ENCODE data around the gene THBD. TPM values are rescaled to one million over a fixed set of nuclear protein-coding genes. Genes with fewer than 3 reads are reported as not detected.

THBD gene
- total RNA-seq, 2 experiments from 2014 or later: not detected

GRCh38 chr20:23085436-23086055, 36.1 kb upstream of the THBD start:
- ChIA-PET CTCF (no interaction called here), POLR2A (interaction anchor here (0.6 to 1.1 kb wide), 2 partner anchors 10 to 265 kb away, joined by 3 read pairs; partner anchors contain the start of gene NXT1)

- ChIA-PET POLR2A (no interaction called here), CTCF (no interaction called here)
Measured at GRCh38 chr20:23084845-23085365, 35.4 kb upstream of the THBD start.

- ChIA-PET CTCF (no interaction called here), POLR2A (no interaction called here)
Measured at GRCh38 chr20:23084282-23084844, 34.9 kb upstream of the THBD start.

GRCh38 chr20:23083553-23084220, 34.2 kb upstream of the THBD start:
- POLR2A ChIA-PET: no interaction called here
- CTCF ChIA-PET: no interaction called here

- CTCF ChIA-PET: no interaction called here
- POLR2A ChIA-PET: no interaction called here
Measured at GRCh38 chr20:23082846-23083552, 33.5 kb upstream of the THBD start.

GRCh38 chr20:23081263-23081819, 31.9 kb upstream of the THBD start:
- CTCF ChIA-PET: no interaction called here
- POLR2A ChIA-PET: no interaction called here

- CTCF ChIA-PET: no interaction called here
- POLR2A ChIA-PET: no interaction called here
Measured at GRCh38 chr20:23080521-23080920, 31.0 kb upstream of the THBD start.

GRCh38 chr20:23079926-23080325, 30.5 kb upstream of the THBD start:
- POLR2A ChIA-PET: no interaction called here
- CTCF ChIA-PET: no interaction called here

- CTCF ChIA-PET: no interaction called here
- POLR2A ChIA-PET: no interaction called here
Measured at GRCh38 chr20:23079016-23079351, 29.5 kb upstream of the THBD start.

- ChIA-PET CTCF (no interaction called here), POLR2A (no interaction called here)
Measured at GRCh38 chr20:23078351-23079015, 29.0 kb upstream of the THBD start.

- POLR2A ChIA-PET: no interaction called here
Measured at GRCh38 chr20:23077277-23077676, 27.8 kb upstream of the THBD start.

GRCh38 chr20:23074052-23074451, 24.6 kb upstream of the THBD start:
- ChIA-PET POLR2A (no interaction called here), CTCF (no interaction called here)

More at GRCh38 chr20:23077277-23077676, 27.8 kb upstream of the THBD start:
- CTCF ChIA-PET: no interaction called here

- ChIA-PET CTCF (no interaction called here), POLR2A (no interaction called here)
Measured at GRCh38 chr20:23072892-23073586, 23.6 kb upstream of the THBD start.

- CTCF ChIA-PET: no interaction called here
- POLR2A ChIA-PET: no interaction called here
Measured at GRCh38 chr20:23071996-23072395, 22.5 kb upstream of the THBD start.

GRCh38 chr20:23071398-23071797, 21.9 kb upstream of the THBD start:
- ChIA-PET CTCF (no interaction called here), POLR2A (no interaction called here)

GRCh38 chr20:23069108-23069507, 19.6 kb upstream of the THBD start:
- ChIA-PET CTCF (no interaction called here), POLR2A (no interaction called here)

- ChIA-PET POLR2A (no interaction called here), CTCF (no interaction called here)
Measured at GRCh38 chr20:23068283-23068682, 18.8 kb upstream of the THBD start.

GRCh38 chr20:23066772-23067171, 17.3 kb upstream of the THBD start:
- ChIA-PET CTCF (no interaction called here), POLR2A (no interaction called here)

- ChIA-PET CTCF (no interaction called here), POLR2A (no interaction called here)
Measured at GRCh38 chr20:23065266-23066201, 16.1 kb upstream of the THBD start.
